Neural progenitor cell (in vitro differentiated cells): Measurements from ENCODE around the gene SUSD2.

Experiments used
- EZH2 ChIP-seq: fragments of 200-600 bp; sonication (generic); IDR thresholded peaks from 2 replicates; pipeline ENCODE4 v1.6.1; 2017; ENCODE audit warnings: antibody characterized with exemption, mild to moderate bottlenecking, moderate library complexity
- TF ChIP-seq, protein P1 (sequence below): fragments of 200-600 bp; sonication (generic); IDR thresholded peaks from 2 replicates; pipeline ENCODE4 v1.5.1; 2017; ENCODE audit warnings: antibody characterized with exemption, mild to moderate bottlenecking

DNA sequence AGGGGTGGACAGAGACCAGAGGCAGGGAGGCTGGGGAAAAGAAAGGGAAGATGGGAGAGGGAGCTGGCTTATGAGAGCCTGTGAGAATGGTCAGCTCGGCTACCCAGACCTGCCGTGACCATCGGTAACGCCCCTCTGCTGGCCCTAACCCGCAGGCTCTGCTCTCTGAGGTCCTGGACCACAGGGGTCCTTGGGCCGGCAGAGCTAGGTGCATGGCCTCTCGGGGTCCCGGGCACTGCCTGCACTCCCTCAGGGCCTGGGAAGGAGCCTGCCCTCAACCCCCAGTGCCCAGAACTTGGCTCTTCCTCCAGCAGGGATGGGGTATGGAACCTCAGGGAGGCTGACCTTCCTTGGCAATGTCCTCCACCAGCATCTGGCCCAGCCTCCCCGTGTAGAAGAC, 50.4 kb downstream of the SUSD2 start:
- TF ChIP-seq, protein P1, sequence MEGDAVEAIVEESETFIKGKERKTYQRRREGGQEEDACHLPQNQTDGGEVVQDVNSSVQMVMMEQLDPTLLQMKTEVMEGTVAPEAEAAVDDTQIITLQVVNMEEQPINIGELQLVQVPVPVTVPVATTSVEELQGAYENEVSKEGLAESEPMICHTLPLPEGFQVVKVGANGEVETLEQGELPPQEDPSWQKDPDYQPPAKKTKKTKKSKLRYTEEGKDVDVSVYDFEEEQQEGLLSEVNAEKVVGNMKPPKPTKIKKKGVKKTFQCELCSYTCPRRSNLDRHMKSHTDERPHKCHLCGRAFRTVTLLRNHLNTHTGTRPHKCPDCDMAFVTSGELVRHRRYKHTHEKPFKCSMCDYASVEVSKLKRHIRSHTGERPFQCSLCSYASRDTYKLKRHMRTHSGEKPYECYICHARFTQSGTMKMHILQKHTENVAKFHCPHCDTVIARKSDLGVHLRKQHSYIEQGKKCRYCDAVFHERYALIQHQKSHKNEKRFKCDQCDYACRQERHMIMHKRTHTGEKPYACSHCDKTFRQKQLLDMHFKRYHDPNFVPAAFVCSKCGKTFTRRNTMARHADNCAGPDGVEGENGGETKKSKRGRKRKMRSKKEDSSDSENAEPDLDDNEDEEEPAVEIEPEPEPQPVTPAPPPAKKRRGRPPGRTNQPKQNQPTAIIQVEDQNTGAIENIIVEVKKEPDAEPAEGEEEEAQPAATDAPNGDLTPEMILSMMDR = no peak
- no peak for TF ChIP-seq EZH2
